ENCODE data around the gene PBLD.

Gene PBLD

GRCh38 chr10:68239069-68239468, 93.7 kb downstream of the PBLD start:
- DNase-seq (ENCODE audit: low read depth in 3 of 3, low spot score in 1 of 3) = no peak

GRCh38 chr10:68238371-68238770, 94.4 kb downstream of the PBLD start:
- DNase-seq (ENCODE audit: low read depth in 3 of 3, low spot score in 1 of 3) = no peak

- no peak for DNase-seq (ENCODE audit: low read depth in 3 of 3, low spot score in 1 of 3)
Observed at GRCh38 chr10:68237173-68237572, 95.6 kb downstream of the PBLD start.

GRCh38 chr10:68235581-68235980, 97.1 kb downstream of the PBLD start:
- DNase-seq (ENCODE audit: low read depth in 3 of 3, low spot score in 1 of 3) = no peak

GRCh38 chr10:68235111-68235510, 97.6 kb downstream of the PBLD start:
- no peak for DNase-seq (ENCODE audit: low read depth in 3 of 3, low spot score in 1 of 3)

- no peak for DNase-seq (ENCODE audit: low read depth in 3 of 3, low spot score in 1 of 3)
Observed at GRCh38 chr10:68233046-68233445, 99.7 kb downstream of the PBLD start.

All from stimulated activated CD4-positive, alpha-beta T cell treated with anti-CD3 and anti-CD28 coated beads, TNF-alpha, amount 100 ng/mL, for 1 hour (primary cell).